SH-SY5Y (cell line): ENCODE results near the gene SMOC1.

ENCODE experiments used
- GATA2 ChIP-seq: IDR thresholded peaks from 2 replicates; pipeline ENCODE4 v1.6.1; 2011; ENCODE audit warnings: mild to moderate bottlenecking, low read depth, low read length
- GATA3 ChIP-seq: IDR thresholded peaks from 2 replicates; pipeline ENCODE4 v1.6.1; 2011; ENCODE audit warnings: low read depth, mild to moderate bottlenecking, low read length, moderate library complexity

SMOC1 gene

DNA sequence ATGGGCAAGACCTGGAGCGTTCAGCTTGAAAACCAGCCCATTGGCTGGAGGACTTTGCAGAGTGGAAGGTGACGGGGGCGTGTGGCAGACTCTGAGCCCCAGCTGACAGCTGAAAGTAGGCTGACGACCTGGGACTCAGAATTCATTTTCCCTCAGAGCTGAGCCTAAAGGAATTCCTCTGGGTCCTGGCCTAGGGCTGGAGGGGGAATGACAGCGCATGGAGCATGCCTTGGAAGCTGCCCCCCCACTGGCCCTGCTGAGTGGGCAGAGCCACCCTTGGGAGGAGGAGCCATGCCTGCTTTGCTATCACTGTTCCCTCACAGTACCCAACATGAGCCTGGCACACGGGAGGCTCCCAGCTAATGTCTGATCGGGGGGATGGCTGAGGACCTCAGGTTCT is 25.4 kb upstream of the SMOC1 start:
- TF ChIP-seq GATA3 (no peak), GATA2 (no peak)

GRCh38 chr14:69854598-69854997 is 24.6 kb upstream of the SMOC1 start:
- TF ChIP-seq GATA3 (no peak), GATA2 (no peak)

DNA sequence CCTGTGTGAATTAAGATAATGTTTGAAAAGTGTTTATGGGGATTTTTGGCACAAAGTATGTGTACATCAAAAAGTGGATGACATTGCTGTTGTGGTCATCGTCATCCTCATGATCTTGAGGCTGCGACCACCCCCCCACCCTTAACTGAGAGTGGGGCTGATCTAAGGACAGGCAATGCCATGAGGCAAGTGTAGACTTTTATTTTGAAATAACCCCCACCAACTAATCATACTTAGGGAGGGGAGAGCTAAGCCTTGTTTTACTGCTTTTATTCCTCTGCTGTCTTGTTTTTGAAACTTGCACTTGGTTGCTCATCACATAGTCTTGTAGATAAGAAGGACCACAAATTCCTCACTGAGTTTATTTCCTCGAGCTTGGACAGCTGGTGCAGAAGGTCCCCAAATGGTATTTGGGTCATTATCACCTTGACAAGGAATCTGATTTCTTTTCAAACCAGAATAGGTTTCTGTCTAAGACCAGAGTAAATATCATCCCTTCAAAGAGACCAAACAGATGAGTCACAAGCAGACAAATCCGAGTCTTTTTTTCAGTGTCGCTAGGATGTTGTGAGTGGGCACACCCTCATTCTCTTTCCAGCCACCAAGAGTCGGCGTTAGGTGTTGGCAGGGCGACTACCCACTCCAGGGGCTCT is 23.9 kb upstream of the SMOC1 start:
- TF ChIP-seq GATA3 (no peak), GATA2 (no peak)

- TF ChIP-seq GATA2 (no peak), GATA3 (no peak)
These were observed 20.4 kb upstream of the SMOC1 start for GRCh38 chr14:69858801-69859200.

- no peak for TF ChIP-seq GATA2
- no peak for TF ChIP-seq GATA3
These were observed 19.6 kb upstream of the SMOC1 start for GRCh38 chr14:69859591-69859990.

DNA sequence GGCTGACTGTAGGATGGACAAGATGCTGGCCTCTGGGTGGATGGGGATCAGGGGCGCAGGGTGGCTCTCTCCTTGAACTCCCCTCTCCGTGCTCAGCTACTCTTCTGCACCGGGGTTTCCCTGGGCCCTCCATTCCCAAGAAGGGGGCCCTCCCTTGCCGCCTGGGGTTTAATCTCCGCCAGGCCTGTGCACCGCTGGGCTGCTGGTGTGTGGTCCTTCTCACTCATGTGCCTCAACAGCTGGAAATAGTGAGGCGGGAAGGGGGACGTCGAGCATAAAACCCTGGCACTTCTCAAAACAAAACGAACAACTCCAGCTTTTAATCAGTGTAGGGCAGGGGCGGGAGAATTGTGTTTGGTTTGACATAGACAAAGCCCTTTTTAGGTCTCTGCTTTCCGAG is 19.0 kb upstream of the SMOC1 start:
- no peak for TF ChIP-seq GATA2
- TF ChIP-seq GATA3, result no peak

DNA sequence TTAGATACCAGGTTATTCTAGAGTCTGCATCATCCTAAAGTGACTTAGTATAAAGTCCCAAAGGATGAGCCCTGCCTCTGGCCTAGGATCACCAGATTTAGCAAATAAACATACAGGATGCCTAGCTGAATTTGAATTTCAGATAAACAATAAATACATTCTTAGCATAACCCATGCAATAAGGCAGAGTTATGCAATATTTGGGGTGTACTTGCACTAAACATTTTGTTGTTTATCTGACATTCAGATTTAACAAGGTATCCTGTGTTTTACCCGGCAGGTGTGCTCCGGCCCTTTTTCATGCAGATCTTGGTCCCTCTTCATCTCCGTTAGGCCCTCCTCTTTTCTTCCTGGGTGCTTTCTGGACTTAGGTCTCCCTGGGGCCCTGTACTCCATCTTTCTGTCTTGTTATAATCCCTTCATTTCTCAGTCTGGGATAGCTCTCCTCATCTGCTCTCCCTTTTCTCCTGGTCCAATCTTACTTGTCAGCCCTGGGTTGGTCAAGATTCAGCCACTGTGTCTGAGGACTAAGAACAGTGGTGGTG is 18.1 kb upstream of the SMOC1 start:
- no peak for TF ChIP-seq GATA2
- TF ChIP-seq GATA3, result no peak

DNA sequence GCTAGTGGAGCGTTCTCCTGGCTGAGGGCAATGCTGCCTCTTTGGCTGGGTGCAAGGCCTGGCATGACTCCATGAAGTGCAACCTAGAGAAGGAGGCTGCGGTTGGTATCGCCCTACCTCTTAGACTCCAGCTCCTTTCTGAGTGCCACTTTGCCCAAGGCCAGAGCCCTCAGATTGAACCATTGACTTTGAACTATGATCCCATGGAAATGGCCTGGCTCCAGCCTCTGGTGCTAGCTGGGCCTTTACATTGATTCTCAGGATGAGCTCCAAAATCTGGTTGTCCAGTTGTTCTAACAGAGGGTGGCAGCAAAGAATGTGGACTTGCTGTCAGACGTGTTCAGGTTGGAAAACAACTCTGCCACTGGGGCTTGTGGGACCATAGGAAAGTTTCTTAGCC is 16.1 kb upstream of the SMOC1 start:
- TF ChIP-seq GATA2 (no peak), GATA3 (no peak)

DNA sequence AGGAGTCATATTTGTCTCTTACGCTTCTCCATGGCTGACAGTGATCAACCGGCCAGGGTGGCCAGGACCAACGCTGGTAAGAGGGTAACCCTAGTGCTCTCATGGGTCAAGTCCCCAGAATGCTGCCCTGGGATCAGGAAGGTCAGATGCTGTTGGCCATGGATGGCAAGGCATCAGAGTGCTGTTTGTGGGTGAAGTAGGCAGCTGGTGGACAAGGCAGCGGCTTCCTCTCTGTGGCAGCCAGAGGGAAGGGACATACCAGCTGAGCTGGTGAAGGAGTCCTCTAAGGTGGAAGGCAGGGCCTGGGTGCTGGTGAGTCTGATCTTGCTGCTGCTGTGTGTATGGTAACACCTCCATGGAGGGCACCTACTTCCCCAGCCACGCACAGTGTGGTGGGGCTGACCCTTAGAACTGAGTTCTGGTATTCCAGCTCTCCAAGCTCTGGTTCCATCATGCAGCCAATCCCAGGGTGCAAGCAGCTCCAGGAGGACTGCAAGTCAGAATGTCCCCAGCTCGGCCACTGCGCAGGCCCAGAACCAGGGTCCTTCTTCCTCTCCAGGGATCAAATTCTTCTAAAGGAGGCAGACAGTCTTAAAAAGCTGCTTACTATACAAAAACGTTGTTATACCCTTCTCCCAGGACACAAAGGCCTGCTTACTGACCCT is 13.4 kb upstream of the SMOC1 start:
- TF ChIP-seq GATA2 (no peak), GATA3 (no peak)

- no peak for TF ChIP-seq GATA2
- TF ChIP-seq GATA3, result no peak
These were observed 10.8 kb upstream of the SMOC1 start for GRCh38 chr14:69868363-69868963.

DNA sequence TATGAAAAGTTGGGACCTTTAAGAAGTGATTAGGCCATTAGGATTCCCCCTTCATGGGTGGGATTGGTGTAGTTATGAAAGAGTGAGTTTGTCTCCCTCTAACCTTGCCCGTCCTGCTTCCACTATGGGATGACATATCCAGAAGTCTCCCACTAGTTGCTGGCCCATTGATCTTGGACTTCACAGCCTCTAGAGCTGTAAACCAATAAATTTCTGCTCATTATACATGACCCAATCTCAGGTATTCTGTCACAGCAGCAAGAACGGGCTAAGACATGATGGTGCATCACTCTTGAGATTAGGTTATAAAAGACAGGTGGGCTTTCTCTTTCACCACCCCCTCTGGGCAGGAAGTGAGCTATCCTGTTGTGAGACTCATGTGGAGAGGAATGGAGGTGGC is 8.6 kb upstream of the SMOC1 start:
- TF ChIP-seq GATA2 (no peak), GATA3 (no peak)

DNA sequence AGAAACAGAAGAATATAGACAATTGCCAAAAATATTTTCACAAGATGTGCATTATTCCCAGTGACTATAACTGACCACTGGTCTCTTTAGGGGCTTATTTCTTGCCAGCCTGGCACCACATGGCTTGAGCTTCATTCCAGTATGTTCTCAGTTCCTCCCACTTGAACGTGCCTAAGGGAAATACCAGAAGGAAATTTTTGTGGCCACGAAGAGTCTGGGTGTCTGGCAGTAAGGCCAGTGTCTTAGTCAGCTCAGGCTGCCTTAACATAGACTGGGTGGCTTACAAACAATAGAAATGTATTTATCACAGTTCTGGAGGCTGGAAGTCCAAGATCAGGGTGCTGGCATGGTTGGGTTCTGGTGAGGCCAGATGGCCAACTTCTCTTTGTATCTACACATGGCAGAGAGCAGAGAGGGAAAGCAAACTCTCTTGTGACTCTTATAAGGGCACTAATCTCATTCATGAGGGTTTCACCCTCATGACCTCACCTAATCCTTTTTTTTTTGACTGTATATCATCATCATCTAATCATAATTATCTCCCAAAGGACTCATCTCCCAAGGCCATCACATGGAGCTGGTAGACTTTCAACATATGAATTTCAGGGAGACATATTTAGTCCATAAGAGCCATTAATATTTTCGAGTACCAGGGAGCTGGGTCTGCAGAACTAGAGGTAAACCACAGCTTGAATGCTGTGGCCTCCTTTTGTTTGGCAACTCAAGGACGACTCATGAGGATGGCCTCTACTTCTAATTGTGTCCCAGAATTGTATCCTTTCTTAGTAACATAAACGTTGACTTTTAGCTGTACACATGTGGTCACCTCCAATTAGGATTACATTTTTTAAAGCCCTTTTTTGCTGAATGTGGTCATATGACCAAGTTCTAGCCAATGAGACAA is 5.1 kb upstream of the SMOC1 start:
- TF ChIP-seq GATA2, result no peak
- TF ChIP-seq GATA3, result no peak

- TF ChIP-seq GATA2 (no peak), GATA3 (no peak)
These were observed 2.9 kb upstream of the SMOC1 start for GRCh38 chr14:69876221-69876847.
